ENCODE data around the gene MLC1.
A peak's percentile ranks its signal among the peaks of the same experiment; 100 is the strongest.

MLC1 gene

GRCh38 chr22:50058906-50059880 is 26.0 kb downstream of the MLC1 start:
- TF ChIP-seq, protein P1, sequence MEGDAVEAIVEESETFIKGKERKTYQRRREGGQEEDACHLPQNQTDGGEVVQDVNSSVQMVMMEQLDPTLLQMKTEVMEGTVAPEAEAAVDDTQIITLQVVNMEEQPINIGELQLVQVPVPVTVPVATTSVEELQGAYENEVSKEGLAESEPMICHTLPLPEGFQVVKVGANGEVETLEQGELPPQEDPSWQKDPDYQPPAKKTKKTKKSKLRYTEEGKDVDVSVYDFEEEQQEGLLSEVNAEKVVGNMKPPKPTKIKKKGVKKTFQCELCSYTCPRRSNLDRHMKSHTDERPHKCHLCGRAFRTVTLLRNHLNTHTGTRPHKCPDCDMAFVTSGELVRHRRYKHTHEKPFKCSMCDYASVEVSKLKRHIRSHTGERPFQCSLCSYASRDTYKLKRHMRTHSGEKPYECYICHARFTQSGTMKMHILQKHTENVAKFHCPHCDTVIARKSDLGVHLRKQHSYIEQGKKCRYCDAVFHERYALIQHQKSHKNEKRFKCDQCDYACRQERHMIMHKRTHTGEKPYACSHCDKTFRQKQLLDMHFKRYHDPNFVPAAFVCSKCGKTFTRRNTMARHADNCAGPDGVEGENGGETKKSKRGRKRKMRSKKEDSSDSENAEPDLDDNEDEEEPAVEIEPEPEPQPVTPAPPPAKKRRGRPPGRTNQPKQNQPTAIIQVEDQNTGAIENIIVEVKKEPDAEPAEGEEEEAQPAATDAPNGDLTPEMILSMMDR (IDR thresholded peaks at IDR 0.05), result no peak
- Histone ChIP-seq H3K4me1 (ENCODE audit: control insufficient read depth in 1 of 2, insufficient read depth in 1 of 2, low read depth in 1 of 2, low read length in 1 of 2) (peaks cover 35 to 42% of the 10 kb centered on the region in 2 experiments), H3K4me3 (ENCODE audit: low read depth in 1 of 2, low read length in 1 of 2) (peak overlapping the region; percentile 6 to 49), H3K27me3 (peaks cover 37% of the 10 kb centered on the region), H3K27ac (no peak overlapping the region), H3K36me3 (peaks cover 6% of the 10 kb centered on the region), H3K9me3 (no peaks in the 10 kb centered on the region)

DNA sequence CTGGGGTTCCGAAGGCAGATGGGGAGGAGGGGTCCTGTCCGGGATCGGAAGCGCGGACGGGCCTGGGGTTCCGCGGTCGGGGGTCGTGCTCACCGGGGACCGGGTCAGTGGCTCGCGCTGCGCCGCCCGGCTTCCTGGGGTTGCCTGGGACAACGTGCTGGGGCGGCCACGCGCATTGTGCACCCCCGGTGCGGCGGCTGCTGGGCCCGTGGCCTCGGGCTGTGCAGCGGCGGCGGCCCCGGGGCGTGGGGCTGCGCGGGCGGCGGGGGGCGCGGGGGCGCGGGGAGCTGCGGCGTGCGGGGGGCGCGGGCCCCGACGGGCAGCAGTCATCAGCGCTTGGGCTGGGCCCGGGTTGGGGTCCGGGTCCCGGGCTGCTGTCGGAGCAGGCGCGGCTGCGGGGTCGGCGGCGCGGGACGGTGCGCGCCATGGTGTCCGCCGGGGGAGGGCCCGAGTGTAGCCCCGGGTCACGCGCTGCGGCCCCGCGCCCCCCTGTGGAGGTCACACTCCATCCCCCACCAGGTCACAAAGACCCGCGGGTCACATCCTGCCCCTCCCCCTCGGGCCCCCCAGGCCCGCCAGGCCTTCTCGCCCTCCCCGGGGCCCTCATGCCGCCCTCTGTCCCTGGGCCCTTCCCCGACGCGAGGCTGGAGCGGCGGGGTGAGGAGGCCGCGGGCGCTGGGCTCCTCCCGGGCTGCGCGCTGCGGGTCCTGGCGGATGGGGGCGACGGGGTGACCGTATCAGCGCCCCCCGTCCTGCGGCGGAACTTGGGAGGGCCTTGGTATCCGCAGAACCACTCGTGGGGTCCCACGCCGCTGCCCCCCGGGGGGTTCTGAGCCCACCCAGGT is 26.9 kb downstream of the MLC1 start, which contains the start of gene TTLL8:
TTLL8 (minus strand) TSS at position 238 of the 845 bp plus-strand sequence.
- Histone ChIP-seq H3K9me3 (no peaks in the 10 kb centered on the region), H3K27me3 (peaks cover 37% of the 10 kb centered on the region), H3K27ac (no peak within 1 kb of the TSS), H3K36me3 (no peaks in the 10 kb centered on the region), H3K4me1 (ENCODE audit: control insufficient read depth in 1 of 2, insufficient read depth in 1 of 2, low read depth in 1 of 2, low read length in 1 of 2) (peaks cover 35 to 42% of the 10 kb centered on the region in 2 experiments), H3K4me3 (ENCODE audit: low read depth in 1 of 2, low read length in 1 of 2) (peak within 1 kb of the TSS; percentile 6 to 49)
- TF ChIP-seq, protein P1 (IDR thresholded peaks at IDR 0.05), result no peak

- TF ChIP-seq, protein P1 (IDR thresholded peaks at IDR 0.05), result no peak
- no peak overlapping the region for H3K4me3 ChIP-seq (ENCODE audit: low read depth in 1 of 2, low read length in 1 of 2)
- H3K4me1 ChIP-seq (ENCODE audit: control insufficient read depth in 1 of 2, insufficient read depth in 1 of 2, low read depth in 1 of 2, low read length in 1 of 2), result peaks cover 35 to 42% of the 10 kb centered on the region in 2 experiments
- no peak overlapping the region for H3K27ac ChIP-seq
- H3K27me3 ChIP-seq, result peaks cover 37% of the 10 kb centered on the region
- no peaks in the 10 kb centered on the region for H3K9me3 ChIP-seq
- H3K36me3 ChIP-seq, result no peaks in the 10 kb centered on the region
Measured at GRCh38 chr22:50057278-50058060, 27.8 kb downstream of the MLC1 start.

GRCh38 chr22:50056214-50056972 is 28.8 kb downstream of the MLC1 start:
- H3K27ac ChIP-seq, result no peak overlapping the region
- H3K9me3 ChIP-seq, result no peaks in the 10 kb centered on the region
- TF ChIP-seq, protein P1 (IDR thresholded peaks at IDR 0.05), result no peak
- no peak overlapping the region for H3K4me3 ChIP-seq (ENCODE audit: low read depth in 1 of 2, low read length in 1 of 2)
- H3K27me3 ChIP-seq, result peaks cover 37% of the 10 kb centered on the region
- peaks cover 30 to 32% of the 10 kb centered on the region in 2 experiments for H3K4me1 ChIP-seq (ENCODE audit: control insufficient read depth in 1 of 2, insufficient read depth in 1 of 2, low read depth in 1 of 2, low read length in 1 of 2)
- H3K36me3 ChIP-seq, result no peaks in the 10 kb centered on the region

All from neutrophil (primary cell).